Renal cortex interstitium (tissue), 11 donors: ENCODE results near the gene TCAP. TPM values are rescaled to one million over a fixed set of nuclear protein-coding genes. Genes with fewer than 3 reads are reported as not detected.

ENCODE experiments used
- DNase-seq, 11 donors: peaks; one replicate each; pipeline ENCODE4 v3.0.0-alpha.2; 2013; ENCODE audit warnings: low read depth in 9 of 11, low spot score in 4 of 11; ENCODE audit errors: extremely low read depth in 1 of 11
- polyA plus RNA-seq, 3 donors: library from polyadenylated mRNA; unstranded; fragments of 120-200 nt; gene quantifications; one replicate each; pipeline ENCODE4 v1.2.1, GENCODE V29; 2013; ENCODE audit not compliant: insufficient read length in 3 of 3

TCAP gene
- polyA plus RNA-seq, 3 donors, result 1.2 to 2.2 (median 1.6) TPM

DNA sequence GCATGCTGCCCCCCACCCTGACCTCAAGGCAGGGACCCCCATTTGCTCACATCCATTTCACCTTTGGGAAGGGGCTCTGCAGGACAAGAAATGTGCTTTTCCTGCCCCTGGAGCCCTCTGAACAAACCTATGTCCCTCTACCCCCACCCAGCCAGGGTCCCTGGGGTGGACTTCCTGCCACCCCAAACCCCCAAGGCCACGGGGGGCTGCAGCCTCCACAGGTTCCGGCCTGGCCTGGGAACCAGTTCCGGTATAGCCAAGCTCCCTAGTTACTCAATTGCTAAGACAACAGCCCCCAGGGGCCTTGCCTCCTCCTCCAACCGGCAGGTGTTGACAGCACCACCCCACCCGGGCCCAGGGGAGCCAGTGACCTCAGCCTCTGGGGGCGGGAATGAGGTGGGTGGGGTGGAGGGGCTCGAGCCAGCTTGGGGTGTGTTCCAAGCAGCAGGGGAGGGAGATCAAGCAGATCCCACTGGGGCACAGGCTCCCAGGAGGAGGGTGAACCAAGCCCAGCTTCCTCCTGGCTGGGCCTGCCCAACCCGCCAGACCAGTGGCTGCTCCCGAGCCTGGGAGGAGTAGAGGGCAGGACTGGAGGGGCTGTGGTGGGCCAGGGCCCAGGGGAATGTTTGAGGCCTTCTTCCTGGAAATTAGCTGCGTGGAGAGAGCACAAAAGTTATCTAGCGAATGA, 9.7 kb downstream of the TCAP start:
- DNase-seq, result peak in 1 of 11 donors; percentile 64

DNA sequence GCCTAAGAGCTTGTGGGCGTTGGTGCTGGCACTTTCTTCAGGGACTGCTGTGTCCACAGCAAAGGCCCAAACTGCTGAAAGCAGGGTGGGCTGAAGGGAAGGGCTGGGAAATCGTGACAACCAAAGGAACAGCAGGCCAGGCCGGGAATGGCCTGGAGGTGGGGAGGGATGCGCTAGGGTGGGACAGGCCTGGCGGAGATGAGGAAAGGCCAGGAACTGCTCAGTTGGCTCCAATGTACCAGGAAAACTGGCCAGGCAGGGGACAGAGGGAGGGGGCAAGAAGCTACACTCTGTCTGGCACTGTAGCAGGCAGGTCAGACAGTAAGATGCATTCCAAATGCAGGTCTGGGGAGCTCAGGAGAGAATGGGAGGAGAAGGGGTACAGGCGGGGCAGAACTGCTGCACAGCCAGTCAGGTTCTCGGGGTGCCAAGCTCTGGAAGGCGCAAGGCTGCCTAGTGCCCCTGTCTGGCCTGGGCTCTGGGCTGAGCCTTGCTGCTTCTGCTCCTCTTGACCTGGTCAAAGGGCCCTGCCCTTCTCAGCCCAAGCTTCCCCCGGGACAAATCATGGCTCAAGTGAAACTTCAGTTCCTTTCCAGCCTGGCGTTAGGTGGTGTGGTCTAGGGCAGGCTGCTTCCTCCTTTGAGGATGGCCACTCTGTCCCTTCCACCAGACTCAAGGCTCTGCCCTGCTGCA, 10.4 kb downstream of the TCAP start:
- no peak for DNase-seq

DNA sequence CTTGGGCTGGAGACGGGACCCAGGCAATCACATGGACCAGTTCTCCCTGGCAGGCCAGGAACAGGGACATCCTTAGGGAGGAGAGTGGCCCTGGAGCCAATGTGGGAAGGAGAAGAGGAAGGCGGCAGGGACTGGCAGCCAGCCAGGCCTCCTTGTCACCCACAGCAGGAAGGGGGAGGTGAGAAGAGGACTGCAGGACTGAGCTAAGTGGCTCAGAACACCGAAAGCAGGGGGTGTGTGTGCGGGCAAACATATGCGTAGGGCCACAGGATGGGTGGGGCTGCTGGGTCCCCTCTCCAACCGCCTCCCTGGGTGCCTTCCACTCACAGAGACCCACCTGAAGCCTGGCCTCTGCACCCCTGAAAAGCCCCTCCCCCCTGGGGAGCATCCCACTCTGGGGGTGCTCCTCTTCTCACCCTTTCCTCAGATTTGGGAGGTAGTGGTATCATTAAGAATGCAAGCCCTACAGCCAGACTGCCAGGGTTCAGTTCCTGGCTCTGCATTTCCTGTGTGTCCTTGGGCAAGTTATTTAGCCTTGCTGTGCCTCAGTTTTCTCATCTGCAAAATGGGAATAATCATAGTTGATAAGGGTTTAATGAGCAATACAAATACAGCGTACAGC, 11.2 kb downstream of the TCAP start:
- no peak for DNase-seq

DNA sequence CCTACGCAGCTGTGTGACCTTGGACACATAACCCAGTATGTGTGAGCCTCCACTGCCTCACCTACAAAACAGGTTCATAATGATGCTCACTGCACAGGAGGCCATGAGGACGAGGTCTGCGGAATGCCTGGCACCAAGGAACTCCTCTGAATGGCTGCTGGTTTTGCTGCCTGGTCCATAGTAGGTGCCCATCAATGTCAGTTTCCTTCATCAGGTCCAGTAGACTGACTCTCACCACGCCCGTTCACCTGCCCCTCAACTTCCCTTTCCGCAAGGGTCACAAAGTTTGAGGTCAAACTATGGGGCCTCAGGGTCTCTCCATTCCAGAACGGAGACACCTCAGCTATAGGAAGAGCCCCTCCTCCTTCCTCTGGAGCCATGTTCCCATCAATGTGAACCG, 11.9 kb downstream of the TCAP start:
- no peak for DNase-seq

DNA sequence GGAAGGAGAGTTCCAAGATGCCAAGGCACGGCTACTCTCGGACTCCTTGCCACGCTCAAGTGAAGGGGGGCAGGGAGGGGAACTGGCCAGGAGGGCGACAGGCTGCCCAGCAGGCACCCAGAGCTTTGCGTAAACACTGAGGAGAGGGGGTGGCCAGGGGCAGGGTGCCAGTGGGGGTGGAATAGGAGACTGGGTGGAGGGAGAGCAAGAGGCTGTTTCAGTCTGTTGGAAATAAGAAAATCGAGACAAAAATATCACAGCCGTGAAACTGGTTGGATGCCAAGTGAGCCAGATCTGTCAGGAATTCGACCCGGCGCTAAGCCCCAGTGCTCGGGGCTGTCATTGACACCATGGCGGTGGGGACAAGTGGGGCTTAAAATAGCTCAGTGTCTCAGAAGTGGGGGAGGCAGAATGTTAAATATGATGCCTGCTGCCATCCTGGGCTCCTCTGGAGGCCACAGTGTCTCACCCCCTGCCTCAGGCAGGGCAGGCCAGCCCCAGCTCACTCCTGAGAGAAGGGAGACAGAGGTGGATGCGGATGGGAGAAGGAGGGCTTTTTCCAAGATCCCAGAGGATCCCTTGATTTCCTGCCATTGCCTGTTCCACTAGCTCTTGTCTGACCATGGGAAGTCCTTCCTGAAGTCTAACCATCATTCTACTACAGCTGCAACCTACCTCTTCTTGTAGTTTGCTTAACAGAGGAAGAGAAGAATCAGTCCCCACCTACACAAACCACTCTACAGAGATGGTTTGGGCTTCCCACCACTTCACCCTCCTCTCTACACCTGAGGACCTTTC, 12.6 kb downstream of the TCAP start:
- peak in 4 of 11 donors; percentile 48 to 84 (median 74) for DNase-seq

DNA sequence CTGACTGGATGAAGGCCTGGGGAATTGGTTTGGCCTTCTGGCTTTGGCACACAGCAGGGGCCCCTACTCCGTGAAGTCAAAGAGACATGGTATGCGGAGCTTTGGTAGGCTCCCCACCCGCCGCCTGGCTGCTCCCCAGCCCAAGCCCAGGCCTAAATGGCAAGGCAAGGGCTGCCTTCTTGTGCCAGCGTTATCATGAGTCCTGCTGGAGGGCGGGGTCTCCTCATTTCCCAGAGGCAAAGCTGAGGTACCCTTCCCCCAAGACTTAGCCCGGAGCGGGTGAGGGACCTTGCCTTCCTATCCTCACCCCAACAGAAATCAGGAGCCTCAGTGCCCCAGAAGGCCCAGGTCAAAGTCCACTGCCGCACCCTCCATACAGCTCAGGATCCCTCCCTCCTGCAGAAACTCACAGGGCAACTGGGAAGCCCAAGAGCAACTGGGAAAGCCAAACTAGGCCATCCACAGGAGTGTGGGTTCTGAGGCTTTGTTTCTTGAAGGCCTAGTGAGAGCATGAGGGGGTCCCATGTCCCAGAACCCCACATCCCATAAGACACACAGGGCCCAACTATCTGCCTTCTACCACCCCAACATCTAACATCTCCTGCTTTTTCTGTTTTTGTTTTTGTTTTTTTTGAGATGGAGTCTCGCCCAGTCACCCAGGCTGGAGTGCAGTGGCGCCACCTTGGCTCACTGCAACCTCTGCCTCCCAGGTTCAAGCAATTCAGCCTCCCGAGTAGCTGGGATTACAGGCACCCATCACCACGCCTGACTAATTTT, 13.4 kb downstream of the TCAP start:
- DNase-seq, result no peak

GRCh38 chr17:39679521-39680192, 14.5 kb downstream of the TCAP start:
- DNase-seq, result no peak

DNA sequence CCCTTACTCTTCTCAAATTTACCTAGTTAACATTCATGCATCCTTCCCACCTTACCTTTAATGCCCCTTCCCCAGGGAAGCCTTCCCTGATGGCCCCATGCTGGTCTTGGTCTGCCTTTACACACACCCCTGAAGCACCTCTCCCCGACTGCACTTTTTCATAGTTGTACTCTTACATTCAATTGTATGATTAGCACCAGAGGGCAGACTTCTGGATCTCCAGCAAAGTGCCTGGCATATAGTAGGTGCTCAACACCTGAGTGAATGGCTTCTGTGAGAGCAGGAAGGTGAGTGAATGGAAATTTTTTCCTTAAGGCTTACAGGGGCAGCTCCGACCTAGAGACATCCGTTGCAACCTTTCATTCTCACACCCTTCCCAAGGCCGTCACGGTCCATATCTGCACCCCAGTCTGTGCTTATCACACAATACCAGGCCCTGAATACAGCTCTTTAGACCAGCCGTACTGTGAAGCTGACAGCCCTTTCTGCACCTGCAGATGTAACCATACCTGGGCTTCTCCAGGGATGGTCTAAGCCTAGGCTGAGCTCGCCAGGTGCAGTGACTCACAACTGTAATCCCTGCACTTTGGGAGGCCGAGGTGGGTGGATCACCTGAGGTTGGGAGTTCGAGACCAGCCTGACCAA, 18.3 kb downstream of the TCAP start:
- no peak for DNase-seq

DNA sequence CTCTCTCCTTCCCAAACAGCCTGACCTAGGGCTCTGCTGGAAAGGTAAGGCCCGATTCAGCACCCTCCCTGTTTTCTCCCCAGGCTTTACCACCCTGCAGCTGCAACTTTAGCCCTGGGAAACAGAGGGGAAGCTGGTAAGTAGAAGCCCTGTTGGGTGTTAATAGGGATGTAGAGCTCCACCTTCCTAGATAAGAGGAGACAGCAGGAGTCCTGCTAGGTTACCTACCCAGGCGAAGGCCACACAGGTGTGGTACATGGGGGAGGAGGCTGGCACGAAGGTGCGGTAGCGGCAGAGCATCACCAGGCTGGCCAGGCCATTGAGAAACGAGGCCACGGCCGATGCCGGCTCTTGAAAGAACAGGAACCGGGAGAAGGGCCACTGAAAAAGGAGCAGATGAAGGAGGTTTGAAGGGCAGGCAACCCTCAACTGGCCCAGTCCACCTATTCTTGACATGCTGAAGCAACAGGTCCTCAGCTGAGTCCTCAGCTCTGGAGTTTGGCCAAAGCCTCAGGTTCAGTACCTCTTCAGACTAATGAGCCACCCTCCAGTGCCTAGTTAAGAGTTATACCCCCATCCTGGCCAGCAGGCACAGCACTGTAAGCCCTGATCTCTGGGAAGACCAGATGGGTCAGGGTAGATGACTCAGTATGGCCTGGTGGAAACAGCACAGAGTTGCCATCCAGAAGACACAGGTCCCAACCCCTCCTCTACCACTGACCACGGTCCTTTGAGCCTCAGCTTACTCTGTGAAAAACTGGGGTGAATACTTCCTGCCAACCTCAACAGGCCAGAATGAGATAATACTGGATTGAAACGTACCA, 19.4 kb downstream of the TCAP start:
- no peak for DNase-seq

GRCh38 chr17:39687101-39687545, 22.0 kb downstream of the TCAP start:
- no peak for DNase-seq

DNA sequence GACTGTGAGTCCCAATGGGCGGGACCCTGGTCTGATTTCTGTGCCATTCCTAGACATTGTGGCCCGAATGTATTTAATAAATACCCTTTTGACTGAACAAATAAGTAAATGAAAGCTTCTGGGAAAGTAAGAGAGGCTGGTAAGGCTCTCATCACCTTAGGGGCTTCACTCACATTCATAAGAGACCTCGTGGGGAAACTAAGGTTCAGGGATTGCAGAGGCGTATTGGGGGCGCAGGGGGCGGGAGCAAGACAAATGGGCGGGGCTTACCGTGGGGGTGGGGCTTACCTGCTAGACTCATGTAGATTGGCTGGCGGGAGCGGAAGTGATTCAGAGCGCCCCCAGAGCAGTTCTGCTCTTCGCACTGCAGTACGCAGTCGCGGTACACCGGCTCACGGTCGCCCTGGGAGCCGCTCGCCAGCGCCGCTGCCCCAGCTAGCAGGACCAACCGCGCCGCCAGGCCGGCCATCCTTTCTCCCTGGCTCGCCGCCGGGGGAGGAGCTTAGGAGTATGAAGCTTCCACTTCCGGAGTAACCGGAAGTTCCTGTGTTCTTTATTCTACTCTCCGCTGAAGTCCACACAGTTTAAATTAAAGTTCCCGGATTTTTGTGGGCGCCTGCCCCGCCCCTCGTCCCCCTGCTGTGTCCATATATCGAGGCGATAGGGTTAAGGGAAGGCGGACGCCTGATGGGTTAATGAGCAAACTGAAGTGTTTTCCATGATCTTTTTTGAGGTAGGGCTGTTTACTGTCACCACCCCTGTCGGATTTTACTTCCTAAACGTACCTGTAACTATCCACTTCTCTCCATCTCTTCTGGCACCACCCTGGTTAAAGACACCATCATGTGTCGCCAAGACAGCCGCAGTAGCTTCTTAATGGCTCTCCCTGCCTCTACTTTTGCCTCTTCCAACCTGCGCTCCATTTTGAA, 22.7 kb downstream of the TCAP start, which contains the start of gene PGAP3:
Gene PGAP3, minus strand, starts transcription at position 512 of the 929 bp plus-strand sequence. Its CDS starts 43 bp downstream, at position 469.
- peak in 9 of 11 donors; percentile 69 to 92 (median 84) for DNase-seq

DNA sequence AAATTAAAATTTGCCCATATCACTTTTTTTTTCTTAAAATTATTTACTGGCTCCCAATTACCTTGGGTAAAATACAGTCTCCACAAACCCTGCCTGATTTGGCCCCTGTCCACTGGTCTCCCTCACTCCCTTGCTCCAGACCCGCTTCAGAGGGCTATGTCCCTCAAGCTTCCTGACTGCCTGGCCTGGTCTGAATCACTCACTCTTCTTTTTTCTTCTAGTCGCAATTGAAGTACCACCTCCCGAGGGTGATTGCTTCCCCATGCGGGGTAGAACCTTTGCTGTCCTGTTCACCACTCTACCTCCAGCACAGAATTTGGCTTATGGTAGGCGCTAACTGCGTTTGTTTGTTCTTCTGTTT, 23.3 kb downstream of the TCAP start:
- no peak for DNase-seq

DNA sequence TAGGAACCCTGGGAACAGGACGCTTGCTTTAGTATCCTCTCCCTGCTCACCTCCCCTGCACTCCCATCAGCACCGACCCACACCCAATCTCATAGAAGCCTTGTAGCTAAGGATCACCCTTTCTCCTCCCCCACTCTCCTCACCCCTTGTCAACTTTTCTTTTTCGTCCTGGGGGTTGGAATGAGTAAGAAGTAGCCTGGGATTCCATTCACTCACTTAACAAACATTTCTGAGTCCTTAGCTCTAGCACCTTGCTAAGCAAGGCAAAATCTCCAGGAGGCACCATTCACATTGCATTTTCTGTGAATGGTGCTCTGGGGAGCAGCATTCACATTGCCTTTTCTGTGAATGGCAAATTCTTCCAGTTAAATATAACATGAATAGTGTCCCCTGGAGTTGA, 23.8 kb downstream of the TCAP start:
- DNase-seq, result no peak

- DNase-seq, result no peak
Observed at GRCh38 chr17:39694593-39694992, 29.4 kb downstream of the TCAP start.

- no peak for DNase-seq
Observed at GRCh38 chr17:39695089-39695474, 29.9 kb downstream of the TCAP start.

- DNase-seq, result no peak
Observed at GRCh38 chr17:39696731-39697130, 31.6 kb downstream of the TCAP start.
